GM23248 (cell line): ENCODE measurements around the gene PDP2.

Experiments
- EZH2 ChIP-seq: fragments of 200-600 bp; sonication (generic); IDR thresholded peaks from 2 replicates; pipeline ENCODE4 v1.6.1; 2018; ENCODE audit warnings: antibody characterized with exemption, mild to moderate bottlenecking; ENCODE audit not compliant: insufficient read depth, poor library complexity, severe bottlenecking
- EZH2phosphoT487 ChIP-seq: fragments of 200-600 bp; sonication (generic); IDR thresholded peaks from 2 replicates; pipeline ENCODE4 v1.6.1; 2018; ENCODE audit warnings: antibody characterized with exemption, moderate library complexity, mild to moderate bottlenecking, low read depth; ENCODE audit not compliant: insufficient read depth

DNA sequence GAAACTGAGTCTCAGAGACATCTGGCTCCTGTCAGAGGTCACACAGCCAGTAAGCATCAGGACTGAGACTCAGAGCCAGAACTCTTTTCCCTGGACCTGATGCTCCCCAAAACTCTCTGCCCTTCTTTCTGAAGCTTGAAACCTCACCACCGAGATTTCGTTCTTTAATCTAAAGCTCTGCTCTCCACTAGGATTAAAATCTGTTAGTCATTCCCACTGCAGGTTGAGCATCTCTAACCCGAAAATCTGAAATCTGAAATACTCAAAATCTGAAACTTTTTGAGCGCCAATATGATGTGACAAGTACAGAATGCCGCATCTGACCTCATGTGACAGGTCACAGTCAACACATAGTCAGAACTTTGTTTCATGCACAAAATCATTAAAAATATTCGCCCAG is 36.2 kb downstream of the PDP2 start:
- TF ChIP-seq EZH2phosphoT487 = no peak
- TF ChIP-seq EZH2 = no peak
